Body of pancreas (tissue), 4 donors: ENCODE data around the gene FLYWCH1. TPM values are rescaled to one million over a fixed set of nuclear protein-coding genes. Genes with fewer than 3 reads are reported as not detected.

ENCODE experiments used
- ATAC-seq: fragments of 150-250 bp; one replicate; pipeline ENCODE4 v1.9.1; 2016
- DNase-seq, 4 donors: peaks; one replicate each; pipeline ENCODE4 v3.0.0-alpha.2; 2019
- H3K27ac ChIP-seq, 4 donors: fragments of 200-600 bp; sonication (generic); 1 replicate in 3 of 4; 2 replicates in 1 of 4; pipeline versions ENCODE4 v1.5.1 to v1.6.1; 2016 to 2019; ENCODE audit warnings: mild to moderate bottlenecking in 1 of 4, mixed read lengths in 1 of 4, moderate library complexity in 1 of 4
- H3K27me3 ChIP-seq, 2 donors: fragments of 200-600 bp; sonication (generic); one replicate each; pipeline ENCODE4 v1.6.0; 2016; ENCODE audit warnings: mild to moderate bottlenecking in 1 of 2
- H3K36me3 ChIP-seq, 2 donors: fragments of 200-600 bp; sonication (generic); replicated peaks in 1 of 2; 2 replicates each; pipeline ENCODE4 v1.5.1; 2016; ENCODE audit warnings: low read depth in 2 of 2; ENCODE audit not compliant: insufficient read depth in 1 of 2
- H3K4me1 ChIP-seq: fragments of 200-600 bp; sonication (generic); one replicate; pipeline ENCODE4 v1.6.0; 2016
- H3K4me3 ChIP-seq, 2 donors: fragments of 200-600 bp; sonication (generic); 1 replicate in 1 of 2; 2 replicates in 1 of 2; pipeline ENCODE4 v1.5.1; 2016 to 2019
- H3K9me3 ChIP-seq, 3 donors: fragments of 200-600 bp; sonication (generic); 1 replicate in 2 of 3; 2 replicates in 1 of 3; pipeline ENCODE4 v1.5.1; 2016
- CTCF ChIP-seq, 7 experiments: fragments of 450-650 bp in 4 of 7; fragments of 200-600 bp in 3 of 7; sonication (generic) in 3 of 7; IDR thresholded peaks; one replicate each; pipeline ENCODE4 v1.5.1; 2016 to 2019; ENCODE audit warnings: antibody characterized with exemption in 7 of 7
- POLR2A ChIP-seq, 3 donors: fragments of 450-650 bp; IDR thresholded peaks; one replicate each; pipeline ENCODE4 v1.6.1; 2016; ENCODE audit warnings: antibody characterized with exemption in 3 of 3, mild to moderate bottlenecking in 2 of 3
- WGBS, 2 donors: methylation state at CpG; one replicate each; pipeline ENCODE4 v1.1.5; 2017; 5-methylcytosine and 5-hydroxymethylcytosine counted together
- intact Hi-C: fragments of 100-400 bp; cut with DNase I; formaldehyde crosslinking; loops from one replicate; pipeline ENCODE4 v1.15.1; 2023
- total RNA-seq, 2 donors: library from RNA; depleted of rRNA; stranded (reverse); fragments of >200 nt; gene quantifications; one replicate each; pipeline ENCODE4 v1.1.0, GENCODE V29; 2016

The FLYWCH1 gene
- total RNA-seq, 2 donors from 2014 or later: 24.6 to 53.7 TPM

GRCh38 chr16:2956579-2956956 is 44.8 kb downstream of the FLYWCH1 start:
- peaks cover 12% of the 10 kb centered on the region for H3K4me1 ChIP-seq
- no peak overlapping the region for H3K27ac ChIP-seq
- DNase-seq (no peak), ATAC-seq (no peak)
- H3K27me3 ChIP-seq: no peaks in the 10 kb centered on the region
- no peak overlapping the region for H3K4me3 ChIP-seq
- H3K9me3 ChIP-seq: no peaks in the 10 kb centered on the region
- intact Hi-C loops: no loop called here
- TF ChIP-seq POLR2A (IDR thresholded peaks at IDR 0.05) (no peak), CTCF (IDR thresholded peaks at IDR 0.05) (no peak)
- no peaks in the 10 kb centered on the region for H3K36me3 ChIP-seq
- WGBS, 2 donors: 89 to 95% methylated on average over 8 to 11 of the region's 11 CpGs

- intact Hi-C loops: no loop called here
- Histone ChIP-seq H3K36me3 (no peaks in the 10 kb centered on the region), H3K9me3 (no peaks in the 10 kb centered on the region), H3K4me3 (no peak overlapping the region), H3K27me3 (peaks cover 0 to 16% of the 10 kb centered on the region in 2 donors), H3K27ac (no peak overlapping the region), H3K4me1 (peaks cover 18% of the 10 kb centered on the region)
- no peak for ATAC-seq
- peak in 1 of 4 donors; percentile 41 for DNase-seq
- TF ChIP-seq POLR2A (IDR thresholded peaks at IDR 0.05): no peak
- no peak for TF ChIP-seq CTCF (IDR thresholded peaks at IDR 0.05)
- 21 to 23% methylated on average over 10 of the region's 10 CpGs for WGBS, 2 donors
Observed at GRCh38 chr16:2959206-2959605, 47.5 kb downstream of the FLYWCH1 start.

- H3K4me1 ChIP-seq: peaks cover 26% of the 10 kb centered on the region
- no peak overlapping the region for H3K27ac ChIP-seq
- no peak for TF ChIP-seq POLR2A (IDR thresholded peaks at IDR 0.05)
- no peak for TF ChIP-seq CTCF (IDR thresholded peaks at IDR 0.05)
- H3K27me3 ChIP-seq: peaks cover 4 to 26% of the 10 kb centered on the region in 2 donors
- ATAC-seq: no peak
- no peaks in the 10 kb centered on the region for H3K9me3 ChIP-seq
- H3K4me3 ChIP-seq: no peak overlapping the region
- intact Hi-C loops: no loop called here
- H3K36me3 ChIP-seq: no peaks in the 10 kb centered on the region
- no peak for DNase-seq
- WGBS, 2 donors: 62 to 68% methylated on average over 14 to 17 of the region's 17 CpGs
Observed at GRCh38 chr16:2960183-2961010, 48.7 kb downstream of the FLYWCH1 start.

- DNase-seq (peak in 1 of 4 donors; percentile 4), ATAC-seq (no peak)
- Histone ChIP-seq H3K4me1 (peaks cover 38% of the 10 kb centered on the region), H3K4me3 (no peak overlapping the region), H3K27me3 (peaks cover 4 to 40% of the 10 kb centered on the region in 2 donors), H3K27ac (no peak overlapping the region), H3K36me3 (no peaks in the 10 kb centered on the region), H3K9me3 (no peaks in the 10 kb centered on the region)
- TF ChIP-seq CTCF (IDR thresholded peaks at IDR 0.05) (no peak), POLR2A (IDR thresholded peaks at IDR 0.05) (no peak)
- intact Hi-C loops: no loop called here
- WGBS, 2 donors: 24 to 25% methylated on average over 7 to 28 of the region's 28 CpGs
Observed at GRCh38 chr16:2962334-2963073, 50.8 kb downstream of the FLYWCH1 start.
